ENCODE results near the gene MGAT5B. TPM values are rescaled to one million over a fixed set of nuclear protein-coding genes. Genes with fewer than 3 reads are reported as not detected.

Gene MGAT5B
- total RNA-seq, 1 experiment from 2014 or later, result 14.3 TPM

- Histone ChIP-seq H3K9me2 (ENCODE audit: insufficient read depth) (no peaks in the 10 kb centered on the region), H3K4me1 (replicated peaks; ENCODE audit: insufficient read depth) (no peaks in the 10 kb centered on the region), H3F3A (ENCODE audit: insufficient read depth, low read depth) (no peaks in the 10 kb centered on the region), H3K9me3 (ENCODE audit: insufficient read depth, low read depth) (no peaks in the 10 kb centered on the region), H3K27me3 (ENCODE audit: insufficient read depth, low read depth) (no peaks in the 10 kb centered on the region), H2AFZ (no peak overlapping the region), H3K4me3 (no peak overlapping the region), H4K20me1 (ENCODE audit: insufficient read depth) (no peaks in the 10 kb centered on the region), H3K79me2 (ENCODE audit: low read depth) (no peaks in the 10 kb centered on the region), H3K36me3 (ENCODE audit: low read depth) (no peaks in the 10 kb centered on the region), H3K4me2 (no peak overlapping the region), H3K27ac (no peak overlapping the region)
- no peak for TF ChIP-seq CTCF (conservative IDR thresholded peaks at IDR 0.05)
- no peak for TF ChIP-seq EZH2 (IDR thresholded peaks at IDR 0.05; ENCODE audit: low read depth)
- intact Hi-C loops (cut with micrococcal nuclease; ENCODE audit: unreplicated experiment), result no loop called here
- BruUV-seq (replicated peaks), result no TSS peak
- POLR2A ChIA-PET (ENCODE audit: unreplicated experiment), result no interaction called here
- CTCF ChIA-PET, result no interaction called here
- no peak for DNase-seq
Observed at GRCh38 chr17:76880971-76881370, 12.8 kb downstream of the MGAT5B start.

- Histone ChIP-seq H3K4me2 (no peak overlapping the region), H3K9me2 (ENCODE audit: insufficient read depth) (no peaks in the 10 kb centered on the region), H4K20me1 (ENCODE audit: insufficient read depth) (no peaks in the 10 kb centered on the region), H3K27ac (no peak overlapping the region), H3K9me3 (ENCODE audit: insufficient read depth, low read depth) (no peaks in the 10 kb centered on the region), H3K79me2 (ENCODE audit: low read depth) (no peaks in the 10 kb centered on the region), H3K4me1 (replicated peaks; ENCODE audit: insufficient read depth) (no peaks in the 10 kb centered on the region), H3K4me3 (no peak overlapping the region), H3K27me3 (ENCODE audit: insufficient read depth, low read depth) (no peaks in the 10 kb centered on the region), H2AFZ (no peak overlapping the region), H3F3A (ENCODE audit: insufficient read depth, low read depth) (no peaks in the 10 kb centered on the region), H3K36me3 (ENCODE audit: low read depth) (no peaks in the 10 kb centered on the region)
- CTCF ChIA-PET, result no interaction called here
- BruUV-seq (replicated peaks), result no TSS peak
- POLR2A ChIA-PET (ENCODE audit: unreplicated experiment), result no interaction called here
- no peak for DNase-seq
- TF ChIP-seq CTCF (conservative IDR thresholded peaks at IDR 0.05), result no peak
- TF ChIP-seq EZH2 (IDR thresholded peaks at IDR 0.05; ENCODE audit: low read depth), result no peak
- intact Hi-C loops (cut with micrococcal nuclease; ENCODE audit: unreplicated experiment), result no loop called here
Observed at GRCh38 chr17:76881408-76881807, 13.2 kb downstream of the MGAT5B start.

GRCh38 chr17:76881966-76882365 is 13.8 kb downstream of the MGAT5B start:
- Histone ChIP-seq H3K9me3 (ENCODE audit: insufficient read depth, low read depth) (no peaks in the 10 kb centered on the region), H3F3A (ENCODE audit: insufficient read depth, low read depth) (no peaks in the 10 kb centered on the region), H3K27ac (no peak overlapping the region), H3K27me3 (ENCODE audit: insufficient read depth, low read depth) (no peaks in the 10 kb centered on the region), H4K20me1 (ENCODE audit: insufficient read depth) (no peaks in the 10 kb centered on the region), H3K4me2 (no peak overlapping the region), H3K36me3 (ENCODE audit: low read depth) (no peaks in the 10 kb centered on the region), H3K79me2 (ENCODE audit: low read depth) (no peaks in the 10 kb centered on the region), H2AFZ (no peak overlapping the region), H3K9me2 (ENCODE audit: insufficient read depth) (no peaks in the 10 kb centered on the region), H3K4me3 (no peak overlapping the region), H3K4me1 (replicated peaks; ENCODE audit: insufficient read depth) (no peaks in the 10 kb centered on the region)
- intact Hi-C loops (cut with micrococcal nuclease; ENCODE audit: unreplicated experiment), result no loop called here
- TF ChIP-seq EZH2 (IDR thresholded peaks at IDR 0.05; ENCODE audit: low read depth) (no peak), CTCF (conservative IDR thresholded peaks at IDR 0.05) (no peak)
- ChIA-PET POLR2A (ENCODE audit: unreplicated experiment) (no interaction called here), CTCF (no interaction called here)
- no TSS peak for BruUV-seq (replicated peaks)
- no peak for DNase-seq

Measured in PC-9 (cell line).